Measurements from ENCODE around the gene ISY1.
A peak's percentile ranks its signal among the peaks of the same experiment; 100 is the strongest.
"Not testable (repeated sequence)": the region's sequence is repeated elsewhere in the genome, so short reads cannot be mapped to it uniquely, and the experiment has no call there.

The ISY1 gene

GRCh38 chr3:129173725-129174124 is 12.9 kb upstream of the ISY1 start:
- no peak for DNase-seq (ENCODE audit: extremely low spot score, insufficient read length, low read depth)
- no peak for FAIRE-seq

DNA sequence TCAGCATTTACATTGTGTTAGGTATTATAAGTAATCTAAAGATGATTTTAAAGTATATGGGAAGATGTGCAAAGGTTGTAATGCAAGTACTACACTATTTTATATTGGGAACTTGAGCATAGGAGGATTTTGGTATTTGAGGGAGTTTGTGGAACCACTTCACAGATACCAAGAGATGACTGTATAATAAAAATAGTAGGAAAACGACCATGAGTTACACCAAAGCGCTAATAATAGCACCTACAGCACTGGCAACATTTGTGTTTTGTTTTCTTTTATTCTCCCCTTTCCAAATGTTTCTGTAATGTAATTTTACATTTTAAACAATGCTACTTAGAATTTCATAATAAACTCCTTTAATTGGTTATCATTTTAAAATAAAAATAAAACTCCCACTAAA is 12.3 kb upstream of the ISY1 start:
- no peak for DNase-seq (ENCODE audit: extremely low spot score, insufficient read length, low read depth)
- FAIRE-seq, result no peak

- DNase-seq (ENCODE audit: extremely low spot score, insufficient read length, low read depth) (no peak), FAIRE-seq (no peak)
Measured at GRCh38 chr3:129166579-129167332, 5.9 kb upstream of the ISY1 start.

- not testable (repeated sequence) for DNase-seq (ENCODE audit: extremely low spot score, insufficient read length, low read depth); FAIRE-seq
Measured at GRCh38 chr3:129165594-129165993, 4.7 kb upstream of the ISY1 start.

DNA sequence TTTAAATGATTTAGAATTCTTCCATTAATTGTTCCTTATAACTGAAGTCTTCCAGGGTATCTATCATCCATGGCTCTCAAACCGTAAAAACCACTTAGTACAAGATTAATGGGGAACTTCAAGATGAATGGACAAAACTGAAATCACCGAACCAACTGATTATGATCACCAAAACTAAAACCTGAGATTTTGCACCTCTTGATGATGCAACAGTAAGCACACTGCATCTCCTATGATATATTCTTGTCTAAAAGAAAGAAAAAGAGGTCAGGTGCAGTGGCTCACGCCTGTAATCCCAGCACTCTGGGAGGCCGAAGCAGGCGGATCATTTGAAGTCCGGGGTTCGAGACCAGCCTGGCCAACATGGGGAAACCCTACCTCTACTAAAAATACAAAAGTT is 3.6 kb upstream of the ISY1 start:
- FAIRE-seq (no peak), DNase-seq (ENCODE audit: extremely low spot score, insufficient read length, low read depth) (no peak)

- FAIRE-seq (no peak), DNase-seq (ENCODE audit: extremely low spot score, insufficient read length, low read depth) (no peak)
Measured at GRCh38 chr3:129162729-129163579, 2.1 kb upstream of the ISY1 start.

- DNase-seq (ENCODE audit: extremely low spot score, insufficient read length, low read depth) (no peak), FAIRE-seq (no peak)
Measured at GRCh38 chr3:129161860-129162271, 1.0 kb upstream of the ISY1 start.

DNA sequence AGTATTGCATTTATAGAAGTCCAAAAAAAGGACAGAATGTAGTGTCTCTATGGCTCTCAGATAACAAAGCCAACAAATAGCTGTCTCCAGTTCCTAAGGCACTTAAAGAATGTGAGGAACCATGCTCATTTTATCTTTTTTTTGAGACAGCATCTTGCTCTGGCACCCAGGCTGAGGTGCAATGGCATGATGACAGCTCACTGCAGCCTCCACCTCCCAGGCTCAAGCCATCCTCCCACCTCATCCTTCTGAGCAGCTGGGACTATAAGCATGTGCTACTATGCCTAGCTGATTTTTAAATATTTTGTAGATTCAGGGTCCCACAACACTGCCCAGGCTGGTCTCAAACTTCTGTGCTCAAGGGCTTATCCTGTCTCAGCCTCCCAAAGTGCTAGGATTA is 16.1 kb downstream of the ISY1 start:
- DNase-seq (ENCODE audit: extremely low spot score, insufficient read length, low read depth), result no peak
- no peak for FAIRE-seq

GRCh38 chr3:129141011-129141410 is 19.9 kb downstream of the ISY1 start:
- not testable (repeated sequence) for FAIRE-seq; DNase-seq (ENCODE audit: extremely low spot score, insufficient read length, low read depth)

- FAIRE-seq (no peak), DNase-seq (ENCODE audit: extremely low spot score, insufficient read length, low read depth) (no peak)
Measured at GRCh38 chr3:129139911-129140310, 21.0 kb downstream of the ISY1 start.

DNA sequence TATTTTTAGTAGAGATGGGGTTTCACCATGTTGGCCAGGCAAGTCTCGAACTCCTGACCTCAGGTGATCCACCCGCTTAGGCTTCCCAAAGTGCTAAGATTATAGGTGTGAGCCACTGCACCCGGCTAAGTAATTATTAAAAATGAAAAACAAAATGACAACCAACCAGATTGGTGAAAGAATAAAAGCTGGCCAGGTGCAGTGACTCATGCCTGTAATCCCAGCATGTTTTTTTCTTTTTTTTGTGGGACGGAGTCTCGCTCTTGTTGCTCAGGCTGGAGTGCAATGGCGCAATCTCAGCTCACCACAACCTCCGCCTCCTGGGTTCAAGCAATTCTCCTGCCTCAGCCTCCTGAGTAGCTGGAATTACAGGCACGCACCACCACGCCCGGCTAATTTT is 24.6 kb downstream of the ISY1 start:
- not testable (repeated sequence) for FAIRE-seq; DNase-seq (ENCODE audit: extremely low spot score, insufficient read length, low read depth)

DNA sequence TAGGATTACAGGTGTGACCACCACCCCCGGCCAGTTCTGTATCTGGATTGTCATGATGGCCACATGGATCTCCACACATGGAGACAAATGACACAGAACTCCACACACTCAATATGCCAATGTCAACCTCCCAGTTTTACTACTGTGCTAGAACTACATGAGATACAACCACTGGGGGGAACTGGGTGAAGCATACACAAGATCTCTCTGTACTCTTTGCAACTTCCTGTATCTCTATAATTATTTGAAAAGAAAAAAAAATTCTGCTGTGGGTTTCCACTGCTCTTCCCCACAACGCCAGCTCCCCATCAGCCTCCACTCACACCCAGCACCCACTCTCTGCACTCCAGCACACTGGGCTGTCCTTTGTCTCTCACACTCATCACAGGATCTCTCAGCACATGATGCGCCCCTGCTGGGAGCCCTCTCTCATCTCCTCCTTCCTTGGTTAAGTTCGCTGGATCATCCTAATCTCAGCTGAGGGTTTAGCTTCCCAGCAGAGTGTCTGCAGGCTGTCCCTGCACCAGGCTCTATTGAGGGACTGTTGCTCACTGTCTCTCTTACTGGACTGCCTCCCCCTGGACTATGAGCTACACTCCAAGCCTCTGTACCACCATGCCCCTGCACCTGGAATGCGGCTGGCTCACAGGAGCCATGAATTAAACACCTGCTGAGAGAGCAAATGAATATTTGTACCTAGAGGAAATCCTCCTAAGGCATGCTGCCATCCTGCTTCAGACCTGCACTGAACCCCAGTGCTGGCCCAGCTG is 28.6 kb downstream of the ISY1 start:
- DNase-seq (ENCODE audit: extremely low spot score, insufficient read length, low read depth), result no peak
- FAIRE-seq, result no peak

- FAIRE-seq (no peak), DNase-seq (ENCODE audit: extremely low spot score, insufficient read length, low read depth) (no peak)
Measured at GRCh38 chr3:129131465-129132088, 29.3 kb downstream of the ISY1 start.

DNA sequence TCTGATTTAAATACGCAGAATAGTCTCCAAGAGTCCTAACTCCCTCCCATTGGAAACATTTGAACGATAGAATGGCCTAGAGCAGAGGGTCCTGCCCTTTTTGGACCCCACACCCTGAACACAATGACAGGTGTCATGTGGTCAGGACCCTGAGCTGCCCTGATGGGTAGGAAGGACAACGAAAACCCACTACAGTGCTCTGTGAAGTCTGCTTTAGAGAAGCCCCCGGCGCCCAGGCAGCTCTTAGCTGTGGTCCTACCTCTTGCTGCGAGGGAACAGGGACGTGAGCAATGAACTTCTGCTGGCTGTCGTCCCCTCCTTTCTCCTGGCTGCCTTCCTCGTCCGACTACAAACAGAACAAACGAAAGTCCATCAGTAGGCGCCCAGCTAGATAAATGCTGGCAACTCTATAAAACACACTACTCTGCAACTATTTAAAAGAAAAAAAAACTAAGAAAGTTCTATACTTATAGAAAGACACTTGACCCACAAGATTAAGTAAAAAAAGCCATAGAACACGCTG is 30.5 kb downstream of the ISY1 start:
- DNase-seq (ENCODE audit: extremely low spot score, insufficient read length, low read depth), result no peak
- no peak for FAIRE-seq

DNA sequence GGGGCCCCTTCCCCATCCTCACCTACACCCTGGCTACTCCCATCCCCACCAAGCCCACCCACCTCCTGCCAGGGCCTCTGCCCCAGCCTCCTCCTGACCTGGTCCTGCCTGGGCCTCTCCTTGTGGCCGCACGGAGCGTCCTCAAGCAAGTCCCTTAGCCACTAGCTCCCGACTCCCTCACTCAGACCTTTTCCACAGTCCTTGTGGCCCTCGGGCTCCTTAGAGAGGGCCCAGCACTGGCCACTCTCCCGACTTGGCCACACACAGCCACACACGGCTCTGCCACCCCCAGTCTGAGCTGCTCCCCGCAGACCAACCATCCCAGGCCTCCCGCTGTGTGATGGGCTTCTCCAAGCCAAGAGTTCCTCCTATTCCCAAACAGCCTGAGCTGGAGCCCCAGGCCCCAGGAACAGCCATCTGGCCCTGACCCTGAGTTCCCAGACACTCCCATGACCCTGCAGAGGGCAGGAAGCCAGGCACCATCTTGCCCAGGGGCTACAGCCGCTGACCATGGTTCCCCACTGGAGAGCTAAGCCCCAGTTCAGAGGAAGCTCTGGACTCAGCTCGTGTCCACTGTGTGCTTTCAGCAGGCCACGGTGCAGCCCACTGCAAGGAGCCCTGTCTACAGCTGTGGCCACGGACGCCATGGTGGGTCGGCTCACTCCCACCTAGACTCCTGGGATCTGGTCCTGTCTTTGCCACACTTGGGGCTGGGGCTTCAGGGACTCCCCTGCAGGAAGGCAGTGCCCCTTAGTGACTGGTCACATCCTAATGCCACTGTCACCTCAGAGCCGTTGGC is 32.3 kb downstream of the ISY1 start:
- DNase-seq (ENCODE audit: extremely low spot score, insufficient read length, low read depth), result no peak
- no peak for FAIRE-seq

- no peak for FAIRE-seq
- no peak for DNase-seq (ENCODE audit: extremely low spot score, insufficient read length, low read depth)
Measured at GRCh38 chr3:129126726-129127280, 34.1 kb downstream of the ISY1 start.

- peak; percentile 70 for FAIRE-seq
- DNase-seq (ENCODE audit: extremely low spot score, insufficient read length, low read depth), result no peak
Measured at GRCh38 chr3:129123314-129124060, 37.4 kb downstream of the ISY1 start.

DNA sequence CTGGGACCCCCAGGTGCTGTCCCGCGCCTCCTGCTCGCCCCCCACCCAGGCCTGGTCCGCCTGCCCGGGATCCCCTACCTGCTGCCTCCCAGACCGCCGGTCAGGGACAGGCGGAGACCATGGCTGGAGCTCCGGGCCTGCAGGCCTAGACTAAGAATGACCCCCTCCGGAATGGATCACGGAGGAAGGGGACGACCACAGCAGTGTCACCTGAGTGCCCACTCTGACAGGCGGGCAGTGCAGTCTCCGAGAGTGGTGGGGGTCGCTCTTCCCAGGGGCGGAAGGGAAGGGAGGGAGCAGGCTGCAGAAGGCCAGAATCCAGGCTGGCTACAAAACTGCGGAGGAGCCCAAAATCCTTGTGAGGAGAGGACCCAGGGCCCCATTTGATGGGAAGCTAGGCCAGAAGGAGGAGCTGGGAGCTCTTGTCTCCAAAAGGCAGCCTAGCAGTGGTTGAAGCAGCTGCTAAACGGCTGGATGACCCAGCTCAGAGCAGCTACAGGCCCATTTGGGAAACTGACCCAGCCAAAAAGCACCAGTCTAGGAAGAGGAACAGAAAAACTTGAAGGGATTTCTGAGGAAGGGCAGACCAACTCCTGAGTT is 38.4 kb downstream of the ISY1 start:
- FAIRE-seq (no peak), DNase-seq (ENCODE audit: extremely low spot score, insufficient read length, low read depth) (no peak)
